AG10803 (cell line): Measurements from ENCODE around the gene EFR3B.

Source experiments
- DNase-seq: peaks from one replicate; pipeline ENCODE4 v3.0.0; 2010; ENCODE audit warnings: low read depth
- H3K4me3 ChIP-seq: 2 replicates; pipeline ENCODE4 v1.5.1; 2011; ENCODE audit warnings: mild to moderate bottlenecking, low read length, control low read depth
- CTCF ChIP-seq: conservative IDR thresholded peaks from 2 replicates; pipeline ENCODE4 v1.5.1; 2011; ENCODE audit warnings: mild to moderate bottlenecking, low read length, control low read depth, inconsistent platforms

EFR3B gene

GRCh38 chr2:25072606-25073005 is 30.7 kb downstream of the EFR3B start:
- TF ChIP-seq CTCF = no peak
- no peak for DNase-seq
- H3K4me3 ChIP-seq = no peak overlapping the region

GRCh38 chr2:25073025-25073424 is 31.1 kb downstream of the EFR3B start:
- no peak for TF ChIP-seq CTCF
- no peak for DNase-seq
- no peak overlapping the region for H3K4me3 ChIP-seq

- TF ChIP-seq CTCF = no peak
- H3K4me3 ChIP-seq = no peak overlapping the region
- DNase-seq = no peak
Measured at GRCh38 chr2:25073914-25074313, 32.0 kb downstream of the EFR3B start.

- TF ChIP-seq CTCF = no peak
- no peak overlapping the region for H3K4me3 ChIP-seq
- DNase-seq = no peak
Measured at GRCh38 chr2:25074826-25075225, 33.0 kb downstream of the EFR3B start.

- H3K4me3 ChIP-seq = no peak overlapping the region
- TF ChIP-seq CTCF = no peak
- DNase-seq = peak; percentile 25
Measured at GRCh38 chr2:25076749-25077148, 34.9 kb downstream of the EFR3B start.

GRCh38 chr2:25077789-25078169 is 35.9 kb downstream of the EFR3B start:
- no peak for DNase-seq
- no peak overlapping the region for H3K4me3 ChIP-seq
- TF ChIP-seq CTCF = no peak

- DNase-seq = peak; percentile 51
- no peak for TF ChIP-seq CTCF
- no peak overlapping the region for H3K4me3 ChIP-seq
Measured at GRCh38 chr2:25078170-25079049, 36.5 kb downstream of the EFR3B start.
